HG03066 (cell line): ENCODE results near the gene MEOX2.

Source experiments
- ATAC-seq: cut with Tn5 transposase; IDR thresholded peaks from one replicate; pipeline ENCODE4 v1.9.1; 2021; ENCODE audit warnings: low read depth; ENCODE audit not compliant: unreplicated experiment

The MEOX2 gene

GRCh38 chr7:15620491-15621185, 65.8 kb downstream of the MEOX2 start:
- no peak for ATAC-seq

GRCh38 chr7:15618275-15618674, 68.2 kb downstream of the MEOX2 start:
- no peak for ATAC-seq

- ATAC-seq, result no peak
Observed at GRCh38 chr7:15612205-15612604, 74.3 kb downstream of the MEOX2 start.

GRCh38 chr7:15610503-15610902, 76.0 kb downstream of the MEOX2 start:
- no peak for ATAC-seq

- no peak for ATAC-seq
Observed at GRCh38 chr7:15609287-15609686, 77.2 kb downstream of the MEOX2 start.

- no peak for ATAC-seq
Observed at GRCh38 chr7:15607529-15608210, 78.8 kb downstream of the MEOX2 start.

- no peak for ATAC-seq
Observed at GRCh38 chr7:15606561-15606960, 79.9 kb downstream of the MEOX2 start.

GRCh38 chr7:15604166-15604565, 82.3 kb downstream of the MEOX2 start:
- no peak for ATAC-seq

GRCh38 chr7:15603124-15603523, 83.4 kb downstream of the MEOX2 start:
- no peak for ATAC-seq

GRCh38 chr7:15602236-15602635, 84.2 kb downstream of the MEOX2 start:
- ATAC-seq, result no peak

- ATAC-seq, result no peak
Observed at GRCh38 chr7:15601175-15601574, 85.3 kb downstream of the MEOX2 start.

- ATAC-seq, result no peak
Observed at GRCh38 chr7:15600298-15600697, 86.2 kb downstream of the MEOX2 start.

GRCh38 chr7:15594461-15594860, 92.0 kb downstream of the MEOX2 start:
- no peak for ATAC-seq

- ATAC-seq, result no peak
Observed at GRCh38 chr7:15593382-15593781, 93.1 kb downstream of the MEOX2 start.

- no peak for ATAC-seq
Observed at GRCh38 chr7:15586266-15586665, 100.2 kb downstream of the MEOX2 start.

GRCh38 chr7:15584575-15584974, 101.9 kb downstream of the MEOX2 start:
- ATAC-seq, result no peak

- no peak for ATAC-seq
Observed at GRCh38 chr7:15582773-15583172, 103.7 kb downstream of the MEOX2 start.

- no peak for ATAC-seq
Observed at GRCh38 chr7:15581352-15581951, 105.0 kb downstream of the MEOX2 start.

- no peak for ATAC-seq
Observed at GRCh38 chr7:15580604-15581351, 105.7 kb downstream of the MEOX2 start.

- ATAC-seq, result no peak
Observed at GRCh38 chr7:15577600-15577999, 108.9 kb downstream of the MEOX2 start.

- ATAC-seq, result no peak
Observed at GRCh38 chr7:15571301-15571878, 115.1 kb downstream of the MEOX2 start.
